Vagina (tissue), 2 donors: ENCODE data around the gene COX8A.

ENCODE experiments used
- CTCF ChIP-seq, 3 experiments: fragments of 450-650 bp in 2 of 3; fragments of 200-600 bp in 1 of 3; sonication (generic) in 1 of 3; IDR thresholded peaks; one replicate each; pipeline ENCODE4 v1.5.1; 2017 to 2019; ENCODE audit warnings: antibody characterized with exemption in 3 of 3, mild to moderate bottlenecking in 2 of 3, moderate library complexity in 2 of 3
- POLR2A ChIP-seq, 2 donors: fragments of 450-650 bp; IDR thresholded peaks; one replicate each; pipeline ENCODE4 v1.6.1; 2017; ENCODE audit warnings: antibody characterized with exemption in 2 of 2, mild to moderate bottlenecking in 2 of 2, moderate library complexity in 2 of 2
- POLR2AphosphoS5 ChIP-seq, 2 donors: sonication (generic); formaldehyde crosslinking; IDR thresholded peaks; one replicate each; pipeline ENCODE4 v1.9.0; 2017; ENCODE audit warnings: antibody characterized with exemption in 2 of 2, mild to moderate bottlenecking in 2 of 2, low read depth in 1 of 2; ENCODE audit not compliant: insufficient read depth in 1 of 2

DNA sequence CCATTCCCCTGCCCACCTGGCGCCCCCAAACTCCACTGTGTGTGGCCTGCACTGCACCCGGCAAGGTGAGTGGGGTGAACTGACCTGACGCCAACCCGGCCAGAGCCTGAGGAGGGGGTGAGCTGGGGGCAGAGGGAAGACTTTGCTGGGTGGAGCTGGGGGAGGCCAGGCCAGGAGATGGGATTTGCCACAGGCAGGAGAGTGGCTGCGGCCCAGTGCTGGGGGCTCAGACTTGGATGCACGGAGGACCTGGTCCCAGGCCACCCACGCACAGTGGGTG, 43.5 kb downstream of the COX8A start:
- no peak for TF ChIP-seq CTCF (IDR thresholded peaks at IDR 0.05)
- no peak for TF ChIP-seq POLR2AphosphoS5 (IDR thresholded peaks at IDR 0.05; ENCODE audit: insufficient read depth in 1 of 2, low read depth in 1 of 2)
- TF ChIP-seq POLR2A (IDR thresholded peaks at IDR 0.05), result no peak
